Lower leg skin (tissue), 3 donors: ENCODE measurements around the gene MACO1.

Experiments
- CTCF ChIP-seq, 3 donors: fragments of 450-650 bp; IDR thresholded peaks; one replicate each; pipeline ENCODE4 v1.5.1; 2016; ENCODE audit warnings: antibody characterized with exemption in 3 of 3, mild to moderate bottlenecking in 3 of 3, moderate library complexity in 2 of 3
- POLR2A ChIP-seq, 2 donors: fragments of 450-650 bp; IDR thresholded peaks; one replicate each; pipeline ENCODE4 v1.6.1; 2016 to 2017; ENCODE audit warnings: antibody characterized with exemption in 2 of 2, mild to moderate bottlenecking in 1 of 2, moderate library complexity in 1 of 2

GRCh38 chr1:25527946-25528595 lies 97.4 kb downstream of the MACO1 start:
- no peak for TF ChIP-seq CTCF (IDR thresholded peaks at IDR 0.05)
- TF ChIP-seq POLR2A (IDR thresholded peaks at IDR 0.05) = no peak
